Neural crest cell (in vitro differentiated cells): Measurements from ENCODE around the gene TMEM54. TPM values are rescaled to one million over a fixed set of nuclear protein-coding genes. Genes with fewer than 3 reads are reported as not detected.

Experiments
- DNase-seq: peaks from one replicate; pipeline ENCODE4 v3.0.0; 2021; ENCODE audit warnings: low read depth, mixed read lengths, low spot score
- H3K27ac Mint-ChIP-seq: one replicate; pipeline ENCODE4 v1.8.0; 2021; ENCODE audit warnings: mild to moderate bottlenecking, mixed read lengths; ENCODE audit not compliant: unreplicated experiment
- H3K27me3 Mint-ChIP-seq: 2 replicates; pipeline ENCODE4 v1.8.0; 2021; ENCODE audit warnings: low read depth, mild to moderate bottlenecking, mixed read lengths
- H3K36me3 Mint-ChIP-seq: 2 replicates; pipeline ENCODE4 v1.8.0; 2021; ENCODE audit warnings: low read depth, mild to moderate bottlenecking, mixed read lengths
- H3K4me1 Mint-ChIP-seq: 2 replicates; pipeline ENCODE4 v1.8.0; 2021; ENCODE audit warnings: mixed read lengths
- H3K4me3 Mint-ChIP-seq: one replicate; pipeline ENCODE4 v1.8.0; 2021; ENCODE audit warnings: mild to moderate bottlenecking, mixed read lengths
- H3K9me3 Mint-ChIP-seq: 2 replicates; pipeline ENCODE4 v1.8.0; 2021; ENCODE audit warnings: mixed read lengths
- total RNA-seq: library from RNA; stranded (reverse); gene quantifications from 2 replicates; pipeline ENCODE4 v1.2.1, GENCODE V29; 2021
- TF ChIP-seq, protein P1 (sequence below): fragments of 200-600 bp; sonication (generic); conservative IDR thresholded peaks from 2 replicates; pipeline ENCODE4 v1.5.0; 2021; ENCODE audit warnings: antibody characterized with exemption, mild to moderate bottlenecking

Gene TMEM54
- total RNA-seq, 1 donor from 2014 or later, result 2.7 TPM

DNA sequence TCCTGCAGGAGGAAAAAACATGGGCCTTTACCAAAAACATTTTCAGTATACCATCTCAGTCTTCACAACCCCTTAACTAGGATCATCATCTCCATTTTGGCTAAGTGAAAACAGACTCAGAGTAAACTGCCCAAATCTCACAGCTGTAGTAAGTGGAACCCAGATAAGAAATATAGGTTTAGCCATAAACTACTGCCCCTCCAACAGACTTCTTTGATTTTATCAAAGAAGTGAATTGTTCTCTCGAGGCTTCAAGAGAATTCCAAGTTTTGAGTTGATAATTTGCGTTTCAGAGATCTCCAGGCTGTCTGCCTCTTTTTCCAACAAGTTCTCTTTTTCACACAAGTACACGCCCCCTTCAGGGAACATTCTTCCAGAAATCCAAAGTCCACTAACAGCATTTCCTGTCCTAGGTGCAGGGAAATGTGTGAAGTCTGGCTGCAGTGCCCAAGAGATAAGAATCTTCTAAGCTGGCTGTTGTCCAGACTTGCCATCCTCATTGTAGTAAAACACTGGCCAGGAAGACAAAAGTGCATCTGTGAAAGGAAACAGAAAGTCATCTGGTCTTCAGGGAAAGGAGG, 32.6 kb upstream of the TMEM54 start:
- Mint-ChIP-seq H3K36me3 (peaks cover 3% of the 10 kb centered on the region), H3K9me3 (no peaks in the 10 kb centered on the region), H3K27me3 (no peaks in the 10 kb centered on the region), H3K4me1 (peaks cover 9% of the 10 kb centered on the region), H3K27ac (no peak overlapping the region), H3K4me3 (no peak overlapping the region)
- no peak for DNase-seq
- TF ChIP-seq, protein P1, sequence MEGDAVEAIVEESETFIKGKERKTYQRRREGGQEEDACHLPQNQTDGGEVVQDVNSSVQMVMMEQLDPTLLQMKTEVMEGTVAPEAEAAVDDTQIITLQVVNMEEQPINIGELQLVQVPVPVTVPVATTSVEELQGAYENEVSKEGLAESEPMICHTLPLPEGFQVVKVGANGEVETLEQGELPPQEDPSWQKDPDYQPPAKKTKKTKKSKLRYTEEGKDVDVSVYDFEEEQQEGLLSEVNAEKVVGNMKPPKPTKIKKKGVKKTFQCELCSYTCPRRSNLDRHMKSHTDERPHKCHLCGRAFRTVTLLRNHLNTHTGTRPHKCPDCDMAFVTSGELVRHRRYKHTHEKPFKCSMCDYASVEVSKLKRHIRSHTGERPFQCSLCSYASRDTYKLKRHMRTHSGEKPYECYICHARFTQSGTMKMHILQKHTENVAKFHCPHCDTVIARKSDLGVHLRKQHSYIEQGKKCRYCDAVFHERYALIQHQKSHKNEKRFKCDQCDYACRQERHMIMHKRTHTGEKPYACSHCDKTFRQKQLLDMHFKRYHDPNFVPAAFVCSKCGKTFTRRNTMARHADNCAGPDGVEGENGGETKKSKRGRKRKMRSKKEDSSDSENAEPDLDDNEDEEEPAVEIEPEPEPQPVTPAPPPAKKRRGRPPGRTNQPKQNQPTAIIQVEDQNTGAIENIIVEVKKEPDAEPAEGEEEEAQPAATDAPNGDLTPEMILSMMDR, result no peak

DNA sequence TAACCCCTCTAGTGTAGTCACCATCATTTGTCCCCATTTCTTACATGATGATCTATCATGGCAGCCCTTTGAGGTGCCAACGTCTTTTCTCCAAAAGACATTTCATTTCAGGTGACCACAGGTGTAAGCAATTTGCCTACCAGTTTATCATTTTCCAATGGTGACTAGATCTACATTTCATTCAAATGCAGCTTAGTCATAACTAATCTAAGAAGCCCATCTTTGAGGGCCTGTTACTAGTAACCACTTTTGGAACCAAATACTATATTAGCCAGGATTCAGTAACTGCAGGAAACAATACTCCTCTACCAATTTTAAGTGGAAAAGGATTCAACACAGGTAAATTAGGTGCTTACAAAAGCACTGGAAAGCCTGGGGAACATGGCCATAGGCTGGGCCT, 30.6 kb upstream of the TMEM54 start:
- TF ChIP-seq, protein P1, result no peak
- H3K4me1 Mint-ChIP-seq, result peaks cover 9% of the 10 kb centered on the region

DNA sequence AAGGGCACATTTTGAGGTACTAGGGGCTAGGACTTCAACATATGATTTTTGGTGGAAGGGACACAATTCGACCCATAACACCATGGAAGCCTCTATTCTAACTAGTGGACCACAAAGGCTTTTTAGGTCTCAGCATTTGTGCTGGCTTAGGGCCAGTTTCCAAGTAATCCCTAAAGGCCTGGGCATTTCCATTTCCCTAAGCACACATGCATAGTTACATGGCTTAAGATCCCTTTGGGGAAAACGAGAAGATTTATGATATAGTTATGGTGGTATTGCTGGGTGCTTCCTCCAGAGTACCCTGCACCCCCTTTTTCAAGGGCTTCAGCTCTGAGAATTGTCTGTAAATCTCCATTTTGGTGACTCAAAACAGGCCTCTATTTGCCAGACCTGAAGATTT, 28.2 kb upstream of the TMEM54 start:
- Mint-ChIP-seq H3K9me3 (no peaks in the 10 kb centered on the region), H3K27ac (no peak overlapping the region), H3K4me3 (no peak overlapping the region), H3K36me3 (no peaks in the 10 kb centered on the region), H3K4me1 (peaks cover 25% of the 10 kb centered on the region), H3K27me3 (peaks cover 26% of the 10 kb centered on the region)
- no peak for DNase-seq
- TF ChIP-seq, protein P1, result no peak

More for the DNA sequence above, 30.6 kb upstream of the TMEM54 start:
- no peaks in the 10 kb centered on the region for H3K36me3 Mint-ChIP-seq
- H3K4me3 Mint-ChIP-seq, result no peak overlapping the region
- H3K27me3 Mint-ChIP-seq, result peaks cover 6% of the 10 kb centered on the region
- no peak for DNase-seq
- H3K9me3 Mint-ChIP-seq, result no peaks in the 10 kb centered on the region
- H3K27ac Mint-ChIP-seq, result no peak overlapping the region

DNA sequence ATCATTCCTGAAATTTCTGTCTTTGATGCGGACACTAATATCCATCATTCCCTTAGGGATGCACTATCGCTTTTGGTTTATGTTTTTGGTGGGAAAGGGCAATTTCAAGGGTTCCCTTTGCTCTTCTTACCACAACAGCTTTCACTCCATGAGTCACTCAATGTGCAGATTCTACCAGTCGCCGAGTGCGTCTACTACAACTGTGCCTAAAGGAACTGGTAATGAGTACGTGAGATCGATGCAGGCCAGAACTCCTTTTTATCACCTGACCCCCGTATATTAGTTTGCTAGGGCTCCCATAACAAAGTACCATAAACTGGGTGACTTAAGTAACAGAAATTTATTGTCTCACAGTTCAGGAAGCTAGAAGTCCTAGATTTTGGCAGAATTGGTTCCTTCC, 27.5 kb upstream of the TMEM54 start:
- Mint-ChIP-seq H3K4me3 (no peak overlapping the region), H3K27ac (no peak overlapping the region), H3K36me3 (no peaks in the 10 kb centered on the region), H3K4me1 (peaks cover 27% of the 10 kb centered on the region), H3K9me3 (no peaks in the 10 kb centered on the region), H3K27me3 (peaks cover 31% of the 10 kb centered on the region)
- DNase-seq, result no peak
- TF ChIP-seq, protein P1, result no peak

DNA sequence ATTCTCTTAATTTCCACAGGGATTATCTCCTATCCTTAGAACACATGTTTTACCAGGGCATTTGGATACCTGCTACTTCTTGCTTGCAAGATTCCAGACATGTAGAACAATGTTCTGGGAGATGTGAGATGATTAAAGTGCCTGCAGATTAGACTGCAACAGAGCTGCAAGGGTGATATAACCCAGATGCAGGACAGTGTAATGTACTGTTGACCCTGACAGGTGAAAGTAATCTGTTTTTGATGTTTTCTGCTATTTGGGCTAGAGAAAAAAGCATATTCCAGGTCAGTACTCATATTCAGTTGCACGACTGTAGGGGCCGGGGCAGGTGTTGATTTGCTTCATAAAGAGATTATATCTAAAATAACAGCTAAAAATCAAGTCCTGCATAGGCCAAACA, 27.1 kb upstream of the TMEM54 start:
- TF ChIP-seq, protein P1, result no peak
- no peaks in the 10 kb centered on the region for H3K9me3 Mint-ChIP-seq
- H3K27me3 Mint-ChIP-seq, result peaks cover 35% of the 10 kb centered on the region
- H3K4me3 Mint-ChIP-seq, result no peak overlapping the region
- DNase-seq, result no peak
- H3K27ac Mint-ChIP-seq, result no peak overlapping the region
- peaks cover 27% of the 10 kb centered on the region for H3K4me1 Mint-ChIP-seq
- H3K36me3 Mint-ChIP-seq, result no peaks in the 10 kb centered on the region

DNA sequence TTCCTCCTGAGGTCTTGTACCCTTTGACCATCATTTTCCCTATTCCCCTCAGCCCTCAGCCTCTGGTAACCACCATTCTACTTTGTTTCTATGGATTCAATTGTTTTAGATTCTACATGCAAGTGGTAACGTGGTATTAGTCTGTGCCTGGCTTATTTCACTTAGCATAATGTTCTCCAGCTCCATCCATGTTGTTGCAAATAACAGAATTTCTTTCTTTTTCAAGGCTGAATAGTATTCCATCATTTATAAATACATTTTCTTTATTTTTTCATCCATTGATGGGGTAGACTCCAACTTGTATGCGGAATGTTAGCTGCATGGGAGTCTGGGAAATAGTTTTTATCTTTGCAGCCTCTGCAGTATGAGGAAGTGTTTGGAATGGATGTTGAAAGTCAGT, 26.3 kb upstream of the TMEM54 start:
- Mint-ChIP-seq H3K36me3 (no peaks in the 10 kb centered on the region), H3K9me3 (no peaks in the 10 kb centered on the region), H3K27me3 (peaks cover 35% of the 10 kb centered on the region), H3K4me1 (peaks cover 27% of the 10 kb centered on the region), H3K27ac (no peak overlapping the region), H3K4me3 (no peak overlapping the region)
- TF ChIP-seq, protein P1, result no peak
- DNase-seq, result no peak
